ENCODE results near the gene RAB28.

The RAB28 gene

GRCh38 chr4:13484749-13485221 lies 645 bp upstream of the RAB28 start:
- Histone ChIP-seq H3K4me3 (ENCODE audit: low read length) (peak overlapping the region; percentile 90), H3K4me1 (ENCODE audit: low read length) (peaks cover 27% of the 10 kb centered on the region), H3K27me3 (replicated peaks; ENCODE audit: insufficient read depth, low read length) (no peaks in the 10 kb centered on the region), H3F3A (ENCODE audit: insufficient read depth, low read length) (peaks cover 4% of the 10 kb centered on the region; the same call in 1 of the 2 replicates), H3K27ac (ENCODE audit: low read length) (peak overlapping the region; percentile 76), H3K9me2 (replicated peaks; ENCODE audit: insufficient read depth, low read length) (no peaks in the 10 kb centered on the region), H3K36me3 (replicated peaks; ENCODE audit: insufficient read depth, low read length) (no peaks in the 10 kb centered on the region), H4K20me1 (ENCODE audit: insufficient read depth, low read length) (no peaks in the 10 kb centered on the region), H3K9ac (ENCODE audit: low read length) (peak overlapping the region; percentile 93), H3K9me3 (replicated peaks; ENCODE audit: insufficient read depth, low read length) (no peaks in the 10 kb centered on the region), H2AFZ (ENCODE audit: low read length) (peak overlapping the region; percentile 90), H3K4me2 (ENCODE audit: low read depth, low read length) (peak overlapping the region; percentile 67), H3K79me2 (ENCODE audit: low read length) (peaks cover 43% of the 10 kb centered on the region)
- DNase-seq, result peak; percentile 67
- TF ChIP-seq EZH2phosphoT487 (IDR thresholded peaks at IDR 0.05; ENCODE audit: low read length), result no peak
- TF ChIP-seq, protein P1, sequence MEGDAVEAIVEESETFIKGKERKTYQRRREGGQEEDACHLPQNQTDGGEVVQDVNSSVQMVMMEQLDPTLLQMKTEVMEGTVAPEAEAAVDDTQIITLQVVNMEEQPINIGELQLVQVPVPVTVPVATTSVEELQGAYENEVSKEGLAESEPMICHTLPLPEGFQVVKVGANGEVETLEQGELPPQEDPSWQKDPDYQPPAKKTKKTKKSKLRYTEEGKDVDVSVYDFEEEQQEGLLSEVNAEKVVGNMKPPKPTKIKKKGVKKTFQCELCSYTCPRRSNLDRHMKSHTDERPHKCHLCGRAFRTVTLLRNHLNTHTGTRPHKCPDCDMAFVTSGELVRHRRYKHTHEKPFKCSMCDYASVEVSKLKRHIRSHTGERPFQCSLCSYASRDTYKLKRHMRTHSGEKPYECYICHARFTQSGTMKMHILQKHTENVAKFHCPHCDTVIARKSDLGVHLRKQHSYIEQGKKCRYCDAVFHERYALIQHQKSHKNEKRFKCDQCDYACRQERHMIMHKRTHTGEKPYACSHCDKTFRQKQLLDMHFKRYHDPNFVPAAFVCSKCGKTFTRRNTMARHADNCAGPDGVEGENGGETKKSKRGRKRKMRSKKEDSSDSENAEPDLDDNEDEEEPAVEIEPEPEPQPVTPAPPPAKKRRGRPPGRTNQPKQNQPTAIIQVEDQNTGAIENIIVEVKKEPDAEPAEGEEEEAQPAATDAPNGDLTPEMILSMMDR (IDR thresholded peaks at IDR 0.05; ENCODE audit: low read length), result no peak
- no peak for TF ChIP-seq EZH2 (optimal IDR thresholded peaks at IDR 0.05; ENCODE audit: low read depth, low read length)

DNA sequence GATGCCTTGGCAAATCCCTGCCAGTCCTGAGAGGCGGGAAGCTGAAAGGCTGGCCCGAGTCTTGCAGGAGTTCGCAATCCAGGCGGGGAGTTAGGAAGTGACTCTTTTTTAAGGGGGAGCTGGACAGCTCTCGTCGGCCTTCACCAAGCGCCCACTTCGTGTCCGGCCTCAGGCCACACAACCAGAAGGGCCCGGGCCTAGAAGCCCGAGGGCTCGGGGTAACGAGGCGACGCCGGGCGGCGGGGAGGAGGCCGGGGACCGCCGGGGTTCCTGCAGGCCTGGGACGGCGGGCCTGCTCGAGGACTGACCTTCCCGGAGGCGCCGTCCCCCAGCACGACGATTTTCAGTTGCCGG lies 395 bp downstream of the RAB28 start:
- peak; percentile 33 for DNase-seq
- H3K4me3 ChIP-seq (ENCODE audit: low read length), result peak overlapping the region; percentile 90
- H3K27me3 ChIP-seq (replicated peaks; ENCODE audit: insufficient read depth, low read length), result no peaks in the 10 kb centered on the region
- no peaks in the 10 kb centered on the region for H3K9me2 ChIP-seq (replicated peaks; ENCODE audit: insufficient read depth, low read length)
- peak overlapping the region; percentile 77 for H3K4me2 ChIP-seq (ENCODE audit: low read depth, low read length)
- H3K9me3 ChIP-seq (replicated peaks; ENCODE audit: insufficient read depth, low read length), result no peaks in the 10 kb centered on the region
- H3F3A ChIP-seq (ENCODE audit: insufficient read depth, low read length), result peaks cover 4% of the 10 kb centered on the region; the same call in 1 of the 2 replicates
- H3K79me2 ChIP-seq (ENCODE audit: low read length), result peaks cover 52% of the 10 kb centered on the region
- no peaks in the 10 kb centered on the region for H4K20me1 ChIP-seq (ENCODE audit: insufficient read depth, low read length)
- peaks cover 27% of the 10 kb centered on the region for H3K4me1 ChIP-seq (ENCODE audit: low read length)
- no peak for TF ChIP-seq EZH2phosphoT487 (IDR thresholded peaks at IDR 0.05; ENCODE audit: low read length)
- no peak for TF ChIP-seq EZH2 (optimal IDR thresholded peaks at IDR 0.05; ENCODE audit: low read depth, low read length)
- TF ChIP-seq, protein P1 (IDR thresholded peaks at IDR 0.05; ENCODE audit: low read length), result no peak
- H3K9ac ChIP-seq (ENCODE audit: low read length), result peak overlapping the region; percentile 93
- peak overlapping the region; percentile 76; the same call in 1 of the 2 replicates for H3K27ac ChIP-seq (ENCODE audit: low read length)
- H3K36me3 ChIP-seq (replicated peaks; ENCODE audit: insufficient read depth, low read length), result no peaks in the 10 kb centered on the region
- H2AFZ ChIP-seq (ENCODE audit: low read length), result peak overlapping the region; percentile 69

DNA sequence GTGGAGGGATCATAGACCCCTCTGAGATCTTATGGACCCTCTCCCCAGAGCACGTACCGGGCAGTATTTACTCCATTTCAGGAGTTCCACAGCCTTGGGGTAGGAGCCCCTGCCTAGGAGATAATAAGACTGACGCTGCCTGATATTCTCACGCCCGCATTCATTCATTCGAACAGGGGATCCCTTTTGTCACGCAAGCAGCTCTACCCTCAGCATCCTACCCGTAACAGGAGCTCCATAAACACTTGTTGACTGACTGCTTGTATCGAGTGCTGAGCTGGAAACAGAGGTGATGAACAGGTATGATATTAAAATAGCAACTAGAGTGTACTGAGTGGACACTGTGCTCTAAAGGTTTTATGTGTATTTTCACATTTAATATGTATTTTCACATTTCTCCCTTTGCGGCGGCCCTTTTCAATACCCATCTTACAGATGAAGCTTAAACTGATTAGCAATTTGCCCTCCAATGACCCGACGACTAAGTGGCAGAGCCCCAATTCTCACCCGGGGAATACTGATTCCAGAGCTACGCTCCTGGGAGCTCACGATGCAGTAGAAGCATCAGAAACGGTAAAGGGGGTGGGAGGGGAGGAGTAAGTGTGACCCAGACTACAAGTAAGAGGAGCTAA lies 888 bp downstream of the RAB28 start:
- Histone ChIP-seq H2AFZ (ENCODE audit: low read length) (peak overlapping the region; percentile 69), H3K79me2 (ENCODE audit: low read length) (peaks cover 57% of the 10 kb centered on the region)

More for the DNA sequence above, 888 bp downstream of the RAB28 start:
- Histone ChIP-seq H3K36me3 (replicated peaks; ENCODE audit: insufficient read depth, low read length) (no peaks in the 10 kb centered on the region), H4K20me1 (ENCODE audit: insufficient read depth, low read length) (no peaks in the 10 kb centered on the region), H3K4me1 (ENCODE audit: low read length) (peaks cover 29% of the 10 kb centered on the region), H3K9ac (ENCODE audit: low read length) (peak overlapping the region; percentile 93), H3F3A (ENCODE audit: insufficient read depth, low read length) (peaks cover 4% of the 10 kb centered on the region; the same call in 1 of the 2 replicates), H3K27ac (ENCODE audit: low read length) (peak overlapping the region; percentile 76; the same call in 1 of the 2 replicates), H3K4me3 (ENCODE audit: low read length) (peak overlapping the region; percentile 90), H3K4me2 (ENCODE audit: low read depth, low read length) (peak overlapping the region; percentile 77), H3K9me2 (replicated peaks; ENCODE audit: insufficient read depth, low read length) (no peaks in the 10 kb centered on the region), H3K27me3 (replicated peaks; ENCODE audit: insufficient read depth, low read length) (no peaks in the 10 kb centered on the region), H3K9me3 (replicated peaks; ENCODE audit: insufficient read depth, low read length) (no peaks in the 10 kb centered on the region)
- TF ChIP-seq EZH2 (optimal IDR thresholded peaks at IDR 0.05; ENCODE audit: low read depth, low read length), result no peak
- no peak for TF ChIP-seq EZH2phosphoT487 (IDR thresholded peaks at IDR 0.05; ENCODE audit: low read length)
- TF ChIP-seq, protein P1 (IDR thresholded peaks at IDR 0.05; ENCODE audit: low read length), result no peak
- DNase-seq, result no peak

Measured in MM.1S (cell line).